GM12878 (cell line): ENCODE measurements around the gene RAP1B. TPM values are rescaled to one million over a fixed set of nuclear protein-coding genes. Genes with fewer than 3 reads are reported as not detected.

Experiments used
- ATAC-seq: fragments of 200-7000 bp; cut with Tn5 transposase; 3 replicates; pipeline ENCODE4 v1.9.1; 2020; ENCODE audit warnings: mild to moderate bottlenecking, moderate library complexity
- BruUV-seq: library from RNA; stranded (reverse); fragments of 400-500 nt; replicated peaks from 2 replicates; lab custom pipeline; 2021; lab: Mats Ljungman, UMichigan
- CTCF ChIA-PET: fragments of 300-600 bp; sonication (Branson Sonifier 250); formaldehyde crosslinking; extraction: SDS; loops from one replicate; lab custom pipeline; 2021; ENCODE audit warnings: inconsistent platforms; lab: Yijun Ruan, JAX
- POLR2A ChIA-PET: fragments of 350-600 bp; formaldehyde crosslinking; extraction: SDS; loops from one replicate; lab custom pipeline; 2021; ENCODE audit warnings: inconsistent platforms; lab: Charles Lee
- RAD21 ChIA-PET: fragments of 300-600 bp; sonication (Branson Sonifier 250); formaldehyde crosslinking; loops from one replicate; lab custom pipeline; 2023; ENCODE audit warnings: antibody characterized with exemption; ENCODE audit not compliant: unreplicated experiment; lab: Charles Lee
- SMC1A ChIA-PET: fragments of 300-600 bp; sonication (Branson Sonifier 250); formaldehyde crosslinking; loops from one replicate; lab custom pipeline; 2023; ENCODE audit not compliant: unreplicated experiment, uncharacterized antibody; lab: Charles Lee
- DNase-seq: peaks from one replicate; pipeline ENCODE4 v3.0.0-alpha.2; 2011; ENCODE audit warnings: low read depth, low spot score
- FAIRE-seq: peaks from 3 replicates; lab custom pipeline; 2011; peaks lifted over from hg19 to GRCh38; lab: Jason Lieb, UNC
- H2AFZ ChIP-seq: 2 replicates; pipeline ENCODE4 v1.6.0; 2011; ENCODE audit warnings: low read depth, low read length, control low read depth; ENCODE audit not compliant: control insufficient read depth
- H3K27ac ChIP-seq: 2 replicates; pipeline ENCODE4 v1.5.1; 2011; ENCODE audit warnings: control low read depth; ENCODE audit not compliant: control insufficient read depth, insufficient read depth
- H3K27me3 ChIP-seq, 2 experiments: replicated peaks in 1 of 2; 2 replicates each; pipeline versions ENCODE4 v1.6.0 to v1.6.1; 2011; ENCODE audit warnings: low read length in 1 of 2; ENCODE audit not compliant: control insufficient read depth in 2 of 2, insufficient read depth in 2 of 2
- H3K36me3 ChIP-seq, 2 experiments: 2 replicates each; pipeline ENCODE4 v1.5.1; 2011; ENCODE audit warnings: low read length in 1 of 2; ENCODE audit not compliant: control insufficient read depth in 2 of 2, insufficient read depth in 2 of 2
- H3K4me1 ChIP-seq: 2 replicates; pipeline ENCODE4 v1.6.1; 2011; ENCODE audit warnings: mild to moderate bottlenecking, low read length, moderate library complexity, mixed read lengths; ENCODE audit not compliant: control insufficient read depth, insufficient read depth
- H3K4me2 ChIP-seq: 2 replicates; pipeline ENCODE4 v1.6.0; 2011; ENCODE audit warnings: control low read depth; ENCODE audit not compliant: control insufficient read depth, insufficient read depth
- H3K4me3 ChIP-seq: fragments of 200-600 bp; sonication (generic); 2 replicates; pipeline ENCODE4 v1.5.1; 2016
- H3K79me2 ChIP-seq: 2 replicates; pipeline ENCODE4 v1.6.0; 2011; ENCODE audit warnings: low read length; ENCODE audit not compliant: control insufficient read depth, insufficient read depth
- H3K9ac ChIP-seq: 2 replicates; pipeline ENCODE4 v1.8.0; 2011; ENCODE audit warnings: low read length, control low read depth, mixed read lengths; ENCODE audit not compliant: control insufficient read depth, insufficient read depth
- H3K9me3 ChIP-seq: replicated peaks from 3 replicates; pipeline ENCODE4 v1.5.1; 2011; ENCODE audit warnings: mild to moderate bottlenecking, low read length; ENCODE audit not compliant: control insufficient read depth, insufficient read depth
- H4K20me1 ChIP-seq: 2 replicates; pipeline ENCODE4 v1.6.0; 2011; ENCODE audit not compliant: control insufficient read depth, insufficient read depth
- CBX3 ChIP-seq: fragments of 200-600 bp; sonication (generic); IDR thresholded peaks from 2 replicates; pipeline ENCODE4 v1.6.1; 2016; ENCODE audit warnings: low read depth, borderline replicate concordance
- CHD1 ChIP-seq: IDR thresholded peaks from 2 replicates; pipeline ENCODE4 v1.6.1; 2012; ENCODE audit warnings: low read depth, low read length, improper control_type of control experiment
- CREB1 ChIP-seq: IDR thresholded peaks from 2 replicates; pipeline ENCODE4 v1.6.1; 2012; ENCODE audit warnings: low read depth, mild to moderate bottlenecking, inconsistent platforms
- EGR1 ChIP-seq, 2 experiments: IDR thresholded peaks; 1 replicate in 1 of 2; 2 replicates in 1 of 2; pipeline ENCODE4 v1.6.1; 2011 to 2012; ENCODE audit warnings: low read depth in 2 of 2, low read length in 2 of 2, borderline replicate concordance in 1 of 2, mild to moderate bottlenecking in 1 of 2, moderate library complexity in 1 of 2
- HDAC2 ChIP-seq: fragments of 200-600 bp; sonication (generic); IDR thresholded peaks from 2 replicates; pipeline ENCODE4 v1.6.1; 2017
- JUND ChIP-seq: IDR thresholded peaks from 2 replicates; pipeline ENCODE4 v1.6.1; 2012; ENCODE audit warnings: low read depth, mild to moderate bottlenecking, low read length, improper control_type of control experiment, moderate library complexity
- KDM1A ChIP-seq: fragments of 200-600 bp; sonication (generic); IDR thresholded peaks from 2 replicates; pipeline ENCODE4 v1.6.1; 2016; ENCODE audit warnings: borderline replicate concordance
- NBN ChIP-seq: fragments of 450-650 bp; IDR thresholded peaks from 2 replicates; pipeline ENCODE4 v1.6.1; 2016
- NFIC ChIP-seq: IDR thresholded peaks from 2 replicates; pipeline ENCODE4 v1.6.1; 2012; ENCODE audit warnings: low read depth, mild to moderate bottlenecking, inconsistent platforms, low read length, moderate library complexity
- NFXL1 ChIP-seq: fragments of 450-650 bp; IDR thresholded peaks from 2 replicates; pipeline ENCODE4 v1.6.1; 2017; ENCODE audit warnings: antibody characterized with exemption, mild to moderate bottlenecking, borderline replicate concordance
- POLR2AphosphoS2 ChIP-seq: IDR thresholded peaks from 2 replicates; pipeline ENCODE4 v1.6.1; 2011; ENCODE audit warnings: low read depth, mild to moderate bottlenecking, low read length, improper control_type of control experiment, moderate library complexity
- RAD21 ChIP-seq: IDR thresholded peaks from 2 replicates; pipeline ENCODE4 v1.6.1; 2011; ENCODE audit warnings: mild to moderate bottlenecking, low read depth, low read length, moderate library complexity; ENCODE audit not compliant: insufficient read depth
- STAT3 ChIP-seq: IDR thresholded peaks from 2 replicates; pipeline ENCODE4 v1.6.1; 2011; ENCODE audit warnings: low read depth, low read length, improper control_type of control experiment
- TAF1 ChIP-seq: IDR thresholded peaks from 2 replicates; pipeline ENCODE4 v1.6.1; 2011; ENCODE audit warnings: mild to moderate bottlenecking, low read depth, low read length, borderline replicate concordance
- TBL1XR1 ChIP-seq: IDR thresholded peaks from 2 replicates; pipeline ENCODE4 v1.6.1; 2012; ENCODE audit warnings: low read depth, low read length, improper control_type of control experiment
- WGBS: methylation state at CpG from one replicate; pipeline ENCODE4 v1.1.6; 2016; ENCODE audit warnings: low lambda C conversion rate; ENCODE audit not compliant: insufficient replicate concordance, insufficient coverage; ENCODE audit errors: missing lambda C conversion rate; 5-methylcytosine and 5-hydroxymethylcytosine counted together
- in situ Hi-C: fragments of 300-500 bp; cut with MboI; formaldehyde crosslinking; loops from 9 replicates; pipeline ENCODE4 v1.14.3; 2018; ENCODE audit warnings: mixed read lengths
- intact Hi-C: fragments of 100-400 bp; cut with micrococcal nuclease; formaldehyde crosslinking; loops from one replicate; pipeline ENCODE4 v1.14.2; 2022; ENCODE audit not compliant: unreplicated experiment
- polyA plus RNA-seq, 11 experiments: library from polyadenylated mRNA; depleted of rRNA in 4 of 11; unstranded in 6 of 11; stranded (reverse) in 5 of 11; fragments of >200 nt; fragmentation: Nextera tagmentation in 4 of 11; fragmentation: Illumina TruSeq in 1 of 11; extraction: Ambion mirVana in 4 of 11; extraction: Trizol in 1 of 11; gene quantifications; 1 replicate in 1 of 11; 2 replicates in 10 of 11; pipeline versions ENCODE4 v1.2.1 to v1.2.3, GENCODE V29; 2011 to 2016; ENCODE audit warnings: inconsistent platforms in 2 of 11, missing spikeins in 2 of 11, low read depth in 1 of 11
- total RNA-seq, 4 experiments: library from RNA; depleted of rRNA in 3 of 4; stranded (reverse); fragments of >200 nt in 3 of 4; fragmentation: Illumina TruSeq in 1 of 4; extraction: Trizol in 1 of 4; gene quantifications; 2 replicates each; pipeline versions ENCODE4 v1.2.1 to v1.2.3, GENCODE V29; 2013 to 2021

The RAP1B gene
- total and polyA plus RNA-seq, 10 of the 15 experiments (the other 5 are each of a cell fraction or from before 2014, with no cell fraction given), result 88.9 to 219 (median 127) TPM

GRCh38 chr12:68667291-68667690, 56.6 kb downstream of the RAP1B start:
- CTCF ChIA-PET, result no interaction called here
- Histone ChIP-seq H3K4me3 (no peak overlapping the region), H3K79me2 (no peaks in the 10 kb centered on the region), H4K20me1 (no peaks in the 10 kb centered on the region), H3K9me3 (no peaks in the 10 kb centered on the region), H3K36me3 (peaks cover 0 to 4% of the 10 kb centered on the region in 2 experiments; a peak in 2 of 4 replicates), H3K9ac (no peak overlapping the region), H3K27me3 (no peaks in the 10 kb centered on the region), H2AFZ (no peak overlapping the region)
- SMC1A ChIA-PET, result interaction anchor here (1.0 kb wide), 1 partner anchor 95 kb away, joined by 3 read pairs; no protein-coding TSS in a partner anchor
- 0% methylated on average over 1 of the region's 1 CpG for WGBS
- FAIRE-seq, result no peak
- BruUV-seq, result no TSS peak
- no peak for TF ChIP-seq STAT3
- TF ChIP-seq HDAC2, result no peak
- TF ChIP-seq NBN, result no peak
- TF ChIP-seq TAF1, result no peak
- TF ChIP-seq TBL1XR1, result no peak
- TF ChIP-seq NFIC, result no peak
- TF ChIP-seq CBX3, result no peak
- no peak for TF ChIP-seq KDM1A
- TF ChIP-seq, all 136 proteins: peak for 0
- DNase-seq (no peak), ATAC-seq (no peak)
- in situ Hi-C loops (no loop called here), intact Hi-C loops (no loop called here)
- ChIA-PET RAD21 (interaction anchor here (0.7 kb wide), 1 partner anchor 186 kb away, joined by 3 read pairs; no protein-coding TSS in a partner anchor), POLR2A (interaction anchor here (1.0 kb wide), 1 partner anchor 23 kb away, joined by 3 read pairs; no protein-coding TSS in a partner anchor)
- Histone ChIP-seq H3K27ac (no peak overlapping the region), H3K4me1 (no peaks in the 10 kb centered on the region), H3K4me2 (no peak overlapping the region)

- ChIA-PET POLR2A (interaction anchor here (1.0 kb wide), 1 partner anchor 23 kb away, joined by 3 read pairs; no protein-coding TSS in a partner anchor), CTCF (interaction anchor here (0.8 kb wide), 1 partner anchor 336 kb away, joined by 3 read pairs; the partner anchor contains the start of gene MDM1), SMC1A (interaction anchor here (1.0 to 1.4 kb wide), 3 partner anchors 26 to 96 kb away, joined by 3 read pairs; no protein-coding TSS in a partner anchor)
- FAIRE-seq, result no peak
- in situ Hi-C loops, result no loop called here
- DNase-seq, result no peak
- Histone ChIP-seq H3K9ac (no peak overlapping the region), H4K20me1 (no peaks in the 10 kb centered on the region), H3K4me3 (no peak overlapping the region), H3K4me2 (no peak overlapping the region), H2AFZ (no peak overlapping the region)
- intact Hi-C loops, result no loop called here
- no peak for TF ChIP-seq EGR1 (IDR thresholded peaks at IDR 0.05; ENCODE audit: borderline replicate concordance in 1 of 2, low read depth in 2 of 2, low read length in 2 of 2)
- TF ChIP-seq RAD21, result no peak
- TF ChIP-seq NFXL1, result no peak
- TF ChIP-seq CHD1, result no peak
- TF ChIP-seq JUND, result no peak
- no peak for TF ChIP-seq CREB1
- no peak for TF ChIP-seq POLR2AphosphoS2
- TF ChIP-seq, all 136 proteins: peak for 0
- 94% methylated on average over 1 of the region's 1 CpG for WGBS
- Histone ChIP-seq H3K79me2 (no peaks in the 10 kb centered on the region), H3K27ac (no peak overlapping the region), H3K9me3 (no peaks in the 10 kb centered on the region), H3K4me1 (no peaks in the 10 kb centered on the region), H3K36me3 (peaks cover 0 to 4% of the 10 kb centered on the region in 2 experiments; a peak in 2 of 4 replicates), H3K27me3 (no peaks in the 10 kb centered on the region)
- BruUV-seq, result no TSS peak
- ATAC-seq, result no peak
- RAD21 ChIA-PET, result no interaction called here
These were observed 57.2 kb downstream of the RAP1B start for GRCh38 chr12:68667896-68668295.
